HUES48 (cell line): Measurements from ENCODE around the gene SRRM2.

Experiments used
- H3K27ac ChIP-seq: one replicate; pipeline ENCODE4 v1.7.0; 2013; ENCODE audit warnings: low read depth, low read length, inconsistent platforms
- H3K27me3 ChIP-seq: 2 replicates; pipeline ENCODE4 v1.6.1; 2013; ENCODE audit warnings: mild to moderate bottlenecking, low read length; ENCODE audit not compliant: control insufficient read depth, insufficient read depth
- H3K36me3 ChIP-seq: 2 replicates; pipeline ENCODE4 v1.6.1; 2013; ENCODE audit warnings: low read length; ENCODE audit not compliant: control insufficient read depth, insufficient read depth
- H3K4me1 ChIP-seq: 2 replicates; pipeline ENCODE4 v1.6.1; 2013; ENCODE audit warnings: mild to moderate bottlenecking, low read length; ENCODE audit not compliant: control insufficient read depth, insufficient read depth
- H3K4me3 ChIP-seq: 2 replicates; pipeline ENCODE4 v1.5.1; 2013; ENCODE audit warnings: mild to moderate bottlenecking, low read depth, low read length
- H3K9ac ChIP-seq: 2 replicates; pipeline ENCODE4 v1.6.1; 2013; ENCODE audit warnings: mild to moderate bottlenecking, low read depth, low read length, moderate library complexity
- H3K9me3 ChIP-seq: 2 replicates; pipeline ENCODE4 v1.6.1; 2013; ENCODE audit warnings: low read length; ENCODE audit not compliant: control insufficient read depth, insufficient read depth

SRRM2 gene

GRCh38 chr16:2773188-2773968, 20.9 kb downstream of the SRRM2 start:
- peaks cover 67% of the 10 kb centered on the region for H3K36me3 ChIP-seq
- no peak overlapping the region for H3K9ac ChIP-seq
- no peak overlapping the region for H3K4me3 ChIP-seq
- H3K4me1 ChIP-seq, result peaks cover 4% of the 10 kb centered on the region
- H3K27me3 ChIP-seq, result no peaks in the 10 kb centered on the region
- peak overlapping the region; percentile 54 for H3K27ac ChIP-seq
- H3K9me3 ChIP-seq, result no peaks in the 10 kb centered on the region

DNA sequence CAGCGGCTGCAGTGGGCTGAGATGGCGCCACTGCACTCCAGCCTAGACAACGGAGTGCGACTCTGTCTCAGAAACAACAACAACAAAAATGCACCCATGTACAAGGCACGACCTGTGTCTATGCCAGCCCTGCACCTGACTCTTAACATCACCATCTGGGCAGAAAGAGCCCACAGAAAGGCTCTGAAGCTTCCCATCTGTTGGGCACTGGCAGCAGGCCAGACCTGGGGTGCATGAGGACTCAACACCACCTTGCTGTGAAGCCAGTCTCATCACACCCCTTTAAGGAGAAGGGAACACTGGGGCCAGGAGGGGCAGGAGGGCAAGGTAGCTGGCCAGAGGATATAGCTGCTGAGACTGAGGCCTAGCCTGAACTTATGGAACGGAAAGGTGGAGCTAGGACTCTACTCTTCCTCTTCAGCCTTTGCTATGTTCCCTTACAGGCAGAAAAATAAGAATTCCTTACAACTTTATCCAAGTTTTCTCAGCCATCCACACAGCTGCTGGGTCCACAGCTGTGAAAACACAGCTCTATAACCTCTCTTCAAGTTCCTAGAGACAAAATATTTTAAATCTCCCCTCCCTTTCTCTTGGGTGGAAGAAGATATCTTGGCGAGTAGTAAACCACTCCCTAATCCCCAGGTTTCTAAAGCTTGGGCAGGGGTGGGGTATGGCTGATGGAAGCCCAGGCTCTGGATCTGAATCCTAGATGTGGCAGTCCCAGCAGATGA, 21.9 kb downstream of the SRRM2 start:
- H3K4me1 ChIP-seq, result peaks cover 7% of the 10 kb centered on the region
- no peak overlapping the region for H3K27ac ChIP-seq
- H3K9me3 ChIP-seq, result no peaks in the 10 kb centered on the region
- peaks cover 57% of the 10 kb centered on the region for H3K36me3 ChIP-seq
- no peak overlapping the region for H3K9ac ChIP-seq
- H3K27me3 ChIP-seq, result no peaks in the 10 kb centered on the region
- no peak overlapping the region for H3K4me3 ChIP-seq

DNA sequence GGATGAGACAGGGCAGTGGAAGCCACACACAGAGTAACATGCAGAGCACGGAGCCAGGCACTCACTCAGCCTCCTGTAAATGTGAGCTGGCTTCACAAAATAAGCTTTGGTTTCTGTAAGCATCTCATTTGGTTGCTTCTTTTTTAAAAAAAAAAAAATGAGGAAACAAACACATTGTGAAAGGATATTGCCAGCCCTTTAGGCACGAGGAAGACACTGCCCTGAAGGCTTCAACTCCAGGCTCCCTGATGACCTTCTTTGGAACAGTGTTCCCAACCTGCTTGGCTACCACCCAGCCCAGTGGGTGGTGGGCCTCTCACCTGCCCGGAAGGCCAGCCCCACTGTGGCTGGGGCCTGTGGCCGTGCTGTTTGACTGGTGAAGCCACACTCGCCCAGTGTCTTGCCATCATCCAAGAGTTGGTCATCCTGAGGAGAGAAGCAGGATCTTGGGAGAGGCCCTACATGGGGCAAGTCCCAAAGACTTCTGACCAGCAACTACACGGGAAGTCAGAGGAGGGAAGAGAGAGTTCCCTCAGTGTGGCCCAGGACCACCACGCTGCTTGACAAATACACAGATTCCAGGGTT, 22.8 kb downstream of the SRRM2 start:
- H3K36me3 ChIP-seq, result peaks cover 48% of the 10 kb centered on the region
- H3K4me1 ChIP-seq, result peaks cover 7% of the 10 kb centered on the region
- H3K4me3 ChIP-seq, result no peak overlapping the region
- H3K9ac ChIP-seq, result no peak overlapping the region
- H3K9me3 ChIP-seq, result no peaks in the 10 kb centered on the region
- no peak overlapping the region for H3K27ac ChIP-seq
- no peaks in the 10 kb centered on the region for H3K27me3 ChIP-seq

DNA sequence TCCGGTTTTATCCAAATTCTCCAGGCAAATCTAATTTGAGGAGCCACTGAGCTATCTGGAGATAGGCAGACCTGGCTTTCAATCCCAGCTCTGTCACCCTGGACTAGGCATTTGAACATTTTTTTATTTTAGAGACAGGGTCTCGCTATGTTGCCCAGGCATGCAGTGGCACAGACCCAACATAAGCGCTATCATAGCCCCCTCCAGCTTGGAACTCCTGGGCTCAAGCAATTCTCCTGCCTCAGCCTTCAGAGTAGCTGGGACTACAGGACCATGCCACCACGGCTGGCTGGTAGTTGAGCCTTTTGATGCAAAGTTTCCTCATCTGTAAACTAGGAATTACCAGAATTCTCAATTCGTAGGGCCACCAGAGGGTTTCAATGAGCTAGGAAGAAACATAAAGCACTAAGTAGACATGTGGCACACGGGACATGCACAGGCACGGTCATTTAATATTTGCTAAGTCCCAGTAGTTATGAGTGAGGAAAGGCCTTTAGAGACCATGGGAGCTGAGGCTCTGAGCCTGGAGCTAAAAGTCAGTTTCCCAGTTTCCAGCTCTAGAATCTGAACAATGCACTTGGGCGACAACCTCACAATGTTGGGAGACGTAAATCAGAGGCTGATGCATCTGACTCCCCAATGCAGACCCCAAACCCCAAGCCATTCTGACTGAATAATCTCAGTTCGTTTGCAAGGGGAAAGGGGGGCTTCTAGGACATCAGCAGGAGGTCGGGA, 23.5 kb downstream of the SRRM2 start:
- peak overlapping the region; percentile 83 for H3K4me3 ChIP-seq
- peak overlapping the region; percentile 79 for H3K27ac ChIP-seq
- H3K27me3 ChIP-seq, result no peaks in the 10 kb centered on the region
- peaks cover 42% of the 10 kb centered on the region for H3K36me3 ChIP-seq
- peaks cover 7% of the 10 kb centered on the region for H3K4me1 ChIP-seq
- peak overlapping the region; percentile 88 for H3K9ac ChIP-seq
- H3K9me3 ChIP-seq, result no peaks in the 10 kb centered on the region

DNA sequence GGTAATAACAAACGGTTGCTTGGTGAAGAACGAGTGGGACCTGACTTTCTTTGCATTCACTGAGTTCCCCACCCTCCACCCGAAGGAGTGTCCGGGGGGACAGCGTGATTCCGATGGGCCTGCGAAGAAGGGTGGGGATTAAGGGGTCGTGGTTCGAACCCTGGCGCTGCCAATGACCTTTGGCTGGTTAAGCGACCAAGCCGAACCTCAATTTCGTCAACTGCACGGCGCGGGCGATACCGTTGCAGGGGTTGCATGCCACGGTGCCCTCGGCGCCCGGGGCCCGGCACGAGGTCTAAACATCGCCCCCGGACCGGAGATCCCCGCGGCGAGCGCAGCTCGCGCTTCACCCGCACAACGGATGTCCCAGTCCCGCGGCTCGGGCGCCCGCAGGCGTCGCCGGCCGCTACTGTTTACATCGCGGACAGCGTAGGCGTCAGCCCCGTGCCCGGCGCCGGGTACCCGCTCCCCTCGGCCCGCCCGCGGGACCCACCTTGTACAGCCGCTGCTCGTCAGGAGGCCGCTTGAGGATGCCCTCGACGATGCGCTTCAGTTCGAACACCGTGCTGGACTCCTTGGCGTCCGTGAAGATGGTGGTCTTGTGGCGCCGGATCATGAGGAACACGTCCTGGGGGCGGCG, 24.2 kb downstream of the SRRM2 start:
- H3K4me1 ChIP-seq, result peaks cover 7% of the 10 kb centered on the region
- peaks cover 35% of the 10 kb centered on the region for H3K36me3 ChIP-seq
- no peaks in the 10 kb centered on the region for H3K27me3 ChIP-seq
- H3K9me3 ChIP-seq, result no peaks in the 10 kb centered on the region
- peak overlapping the region; percentile 83 for H3K4me3 ChIP-seq
- peak overlapping the region; percentile 79 for H3K27ac ChIP-seq
- peak overlapping the region; percentile 88 for H3K9ac ChIP-seq

GRCh38 chr16:2777231-2777902, 24.9 kb downstream of the SRRM2 start, which contains the start of gene ELOB:
Gene ELOB, minus strand, starts transcription at chr16:2777280. Its CDS starts 41 bp downstream, at chr16:2777239.
- Histone ChIP-seq H3K36me3 (peaks cover 29% of the 10 kb centered on the region), H3K27ac (peak within 1 kb of the TSS; percentile 99), H3K27me3 (no peaks in the 10 kb centered on the region), H3K4me3 (peak within 1 kb of the TSS; percentile 93), H3K9ac (peak within 1 kb of the TSS; percentile 100), H3K4me1 (peaks cover 7% of the 10 kb centered on the region), H3K9me3 (no peaks in the 10 kb centered on the region)

- Histone ChIP-seq H3K36me3 (peaks cover 23% of the 10 kb centered on the region), H3K27ac (peak overlapping the region; percentile 99), H3K9ac (peak overlapping the region; percentile 100), H3K27me3 (no peaks in the 10 kb centered on the region), H3K4me1 (peaks cover 7% of the 10 kb centered on the region), H3K4me3 (peak overlapping the region; percentile 93), H3K9me3 (no peaks in the 10 kb centered on the region)
These were observed 25.6 kb downstream of the SRRM2 start for GRCh38 chr16:2777903-2778629.

- Histone ChIP-seq H3K27ac (no peak overlapping the region), H3K9me3 (no peaks in the 10 kb centered on the region), H3K36me3 (peaks cover 18% of the 10 kb centered on the region), H3K4me1 (peaks cover 7% of the 10 kb centered on the region), H3K4me3 (peak overlapping the region; percentile 93), H3K27me3 (no peaks in the 10 kb centered on the region), H3K9ac (no peak overlapping the region)
These were observed 26.2 kb downstream of the SRRM2 start for GRCh38 chr16:2778630-2778958.

- Histone ChIP-seq H3K4me1 (peaks cover 7% of the 10 kb centered on the region), H3K27ac (no peak overlapping the region), H3K36me3 (peaks cover 12% of the 10 kb centered on the region), H3K9ac (no peak overlapping the region), H3K27me3 (peaks cover 4% of the 10 kb centered on the region; the same call in 1 of the 2 replicates), H3K4me3 (no peak overlapping the region), H3K9me3 (no peaks in the 10 kb centered on the region)
These were observed 26.9 kb downstream of the SRRM2 start for GRCh38 chr16:2779151-2779920.
